Measurements from ENCODE around the gene GRIFIN.
"Not testable (repeated sequence)": the region's sequence is repeated elsewhere in the genome, so short reads cannot be mapped to it uniquely, and the experiment has no call there.

Gene GRIFIN

GRCh38 chr7:2477447-2478398 lies 1.5 kb upstream of the GRIFIN start:
- DNase-seq = peak; percentile 83

GRCh38 chr7:2476776-2477446 lies 713 bp upstream of the GRIFIN start:
- no peak for DNase-seq

DNA sequence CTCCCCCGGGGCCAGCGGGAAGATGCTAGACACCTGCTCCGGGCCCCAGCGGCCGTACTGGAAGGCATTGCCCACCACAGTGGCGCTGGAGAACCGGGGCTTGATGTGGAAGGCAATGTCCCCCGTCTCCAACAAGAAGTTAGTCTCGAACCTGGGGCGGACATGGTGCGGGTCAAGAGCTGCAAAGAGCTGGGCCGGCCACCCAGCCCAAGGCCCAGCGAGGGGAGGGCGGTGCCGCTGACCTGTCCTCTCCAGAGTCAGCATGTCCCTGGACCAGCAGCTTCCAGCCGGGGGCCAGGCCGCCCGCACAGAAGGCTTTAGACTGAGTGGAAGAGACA lies 551 bp downstream of the GRIFIN start:
- no peak for DNase-seq

DNA sequence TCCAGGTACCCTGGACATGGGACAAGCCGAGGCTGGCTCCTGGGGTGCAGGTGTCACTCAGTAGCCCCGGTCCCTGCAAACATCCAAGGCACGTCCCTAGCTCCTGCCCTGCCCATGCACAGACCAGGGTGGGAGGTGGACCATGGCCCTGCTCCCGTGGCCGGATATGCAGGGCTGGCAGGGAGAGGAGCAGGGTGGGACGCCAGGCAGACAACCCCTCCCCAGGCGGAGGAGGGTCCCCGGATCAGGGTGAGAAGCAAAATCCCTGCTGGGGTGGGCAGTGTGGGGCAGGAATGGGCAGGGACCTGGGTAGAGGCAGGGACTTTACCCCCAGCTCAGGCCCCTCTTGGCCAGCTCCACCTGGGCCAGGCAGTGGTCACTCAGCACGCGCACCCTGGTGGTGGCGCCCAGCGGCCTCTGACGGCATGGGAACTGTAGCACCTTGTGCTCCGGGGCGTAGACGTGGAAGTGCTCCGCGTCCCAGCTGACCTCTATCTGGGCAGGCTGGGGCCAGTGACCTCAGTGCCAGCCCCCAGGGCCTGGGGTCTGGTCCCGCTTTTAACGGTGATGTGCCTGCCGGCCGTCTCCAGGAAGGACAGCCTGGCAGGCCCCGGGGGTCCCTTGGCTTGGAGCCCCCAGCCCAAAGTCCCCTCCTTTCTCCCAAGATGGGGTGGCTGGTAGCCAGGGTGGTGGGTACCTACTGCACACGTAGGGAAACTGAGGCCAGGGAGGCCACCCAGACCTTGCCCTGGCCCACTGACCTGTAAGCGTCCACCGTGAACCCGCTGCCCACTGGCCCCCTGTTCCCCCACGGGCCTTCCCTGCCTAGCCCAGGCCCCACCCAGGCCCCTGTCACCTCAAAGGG lies 1.2 kb downstream of the GRIFIN start:
- DNase-seq = no peak

- DNase-seq = no peak
Measured at GRCh38 chr7:2474224-2474623, 2.0 kb downstream of the GRIFIN start.

- no peak for DNase-seq
Measured at GRCh38 chr7:2473496-2474180, 2.6 kb downstream of the GRIFIN start.

- no peak for DNase-seq
Measured at GRCh38 chr7:2472739-2473138, 3.5 kb downstream of the GRIFIN start.

- no peak for DNase-seq
Measured at GRCh38 chr7:2471396-2471795, 4.8 kb downstream of the GRIFIN start.

DNA sequence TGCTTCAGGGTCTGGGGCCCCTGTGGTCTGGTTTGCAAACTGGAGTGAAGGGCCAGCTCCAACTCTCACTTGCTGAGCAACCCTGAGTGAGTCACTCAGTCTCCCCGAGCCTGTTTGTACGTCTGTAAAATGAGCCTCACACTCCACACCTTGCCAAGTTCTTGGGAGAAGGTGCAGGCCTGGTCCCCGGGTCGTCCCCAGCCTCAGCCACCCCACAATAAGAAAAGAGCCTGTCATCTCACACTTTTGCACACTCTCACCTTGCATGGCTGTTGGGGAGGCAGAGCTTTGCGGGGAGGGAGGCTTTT lies 5.2 kb downstream of the GRIFIN start:
- DNase-seq = no peak

- DNase-seq = no peak
Measured at GRCh38 chr7:2470204-2471021, 5.8 kb downstream of the GRIFIN start.

GRCh38 chr7:2469460-2470203 lies 6.6 kb downstream of the GRIFIN start:
- not testable (repeated sequence) for DNase-seq

- DNase-seq = no peak
Measured at GRCh38 chr7:2468227-2468626, 8.0 kb downstream of the GRIFIN start.

DNA sequence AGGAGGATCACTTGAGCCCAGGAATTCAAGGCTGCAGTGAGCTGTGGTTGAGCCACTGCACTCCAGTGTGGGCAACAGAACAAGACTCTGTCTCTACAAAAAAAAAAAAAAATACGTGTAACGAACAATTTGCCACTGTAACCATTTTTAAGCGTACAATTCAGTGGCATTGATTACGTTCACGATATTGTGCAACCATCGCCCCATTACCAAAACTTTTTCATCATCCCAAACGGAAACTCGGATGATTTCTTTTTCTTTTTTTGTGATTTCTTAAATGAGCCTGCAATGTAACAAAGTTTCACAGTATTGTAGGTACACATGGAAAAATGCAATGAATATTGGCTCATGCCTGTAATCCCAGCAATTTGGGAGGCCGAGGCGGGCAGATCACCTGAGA lies 9.5 kb downstream of the GRIFIN start:
- no peak for DNase-seq

- DNase-seq = no peak
Measured at GRCh38 chr7:2465928-2466327, 10.3 kb downstream of the GRIFIN start.

DNA sequence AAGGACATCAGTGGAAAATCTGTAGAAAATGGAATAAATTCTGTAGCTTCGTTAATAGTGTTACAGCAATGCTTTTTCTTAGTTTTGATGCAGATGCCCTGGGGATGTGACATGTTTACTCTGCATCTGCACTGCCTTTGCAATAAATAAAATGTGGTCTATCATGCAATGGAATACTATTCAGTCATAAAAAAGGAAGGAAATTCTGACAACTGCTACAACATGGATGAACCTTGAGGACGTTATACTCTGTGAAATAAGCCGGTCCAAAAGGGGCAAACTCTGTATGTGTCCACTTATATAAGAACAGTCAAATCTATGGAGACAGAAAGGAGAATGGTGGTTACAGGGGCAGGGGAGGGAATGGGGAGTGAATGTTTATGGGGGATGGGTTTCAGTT lies 13.5 kb downstream of the GRIFIN start:
- DNase-seq = no peak

DNA sequence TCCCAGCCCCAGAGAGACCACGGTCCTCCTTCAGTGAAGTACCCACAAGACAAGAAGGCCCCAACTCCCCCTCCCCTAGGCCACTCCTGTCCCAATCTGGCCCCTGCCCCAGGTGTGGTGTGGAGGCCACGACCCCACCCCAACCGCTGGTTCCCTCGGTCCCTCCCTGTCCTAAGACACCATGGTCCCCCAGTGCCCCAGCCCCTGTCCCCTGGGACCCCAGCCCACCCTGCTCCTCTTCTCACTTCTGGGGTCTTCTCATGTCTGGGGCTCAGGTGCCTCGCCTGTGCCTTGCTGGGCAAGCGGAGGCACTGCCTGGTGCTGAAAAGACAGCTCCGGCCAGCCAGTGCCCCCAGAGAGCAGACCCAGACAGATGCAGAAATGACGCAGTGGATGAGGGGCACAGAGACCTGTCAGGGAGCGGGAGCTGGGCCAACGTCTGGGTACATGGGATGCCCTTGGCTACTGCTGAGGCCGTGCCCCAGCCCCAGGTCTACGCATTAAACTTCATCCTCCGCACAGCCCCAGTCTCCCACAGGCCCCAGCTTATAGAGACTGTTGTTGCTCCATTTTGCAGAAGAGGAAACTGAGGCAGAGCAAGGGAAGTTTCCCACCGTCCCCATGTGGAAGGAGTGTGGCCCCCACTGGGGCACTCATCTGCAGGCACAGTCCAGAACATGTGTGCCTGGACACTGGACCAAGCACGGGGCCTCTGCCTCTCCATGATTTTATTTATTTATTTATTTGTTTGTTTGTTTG lies 14.8 kb downstream of the GRIFIN start:
- DNase-seq = no peak

DNA sequence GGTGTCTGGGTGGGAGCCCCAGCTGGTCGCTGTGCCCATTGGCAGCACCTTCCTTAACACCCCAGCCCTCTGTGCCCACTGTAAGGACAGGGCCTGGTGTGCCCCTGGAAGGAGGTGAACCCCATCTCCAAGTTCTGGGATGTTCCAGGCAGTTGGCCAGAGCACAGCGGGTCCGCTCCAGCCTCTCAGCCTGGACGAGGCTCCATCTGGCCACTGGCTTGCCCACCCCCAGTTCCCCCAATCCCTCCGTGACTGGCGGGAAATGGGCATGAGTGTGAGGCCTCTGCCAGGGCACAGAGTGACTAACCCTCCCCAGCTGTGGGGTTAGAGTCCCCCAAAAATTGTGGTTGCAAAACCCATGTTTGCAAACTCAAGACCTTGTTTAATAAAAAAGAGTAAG lies 15.6 kb downstream of the GRIFIN start:
- DNase-seq = no peak

DNA sequence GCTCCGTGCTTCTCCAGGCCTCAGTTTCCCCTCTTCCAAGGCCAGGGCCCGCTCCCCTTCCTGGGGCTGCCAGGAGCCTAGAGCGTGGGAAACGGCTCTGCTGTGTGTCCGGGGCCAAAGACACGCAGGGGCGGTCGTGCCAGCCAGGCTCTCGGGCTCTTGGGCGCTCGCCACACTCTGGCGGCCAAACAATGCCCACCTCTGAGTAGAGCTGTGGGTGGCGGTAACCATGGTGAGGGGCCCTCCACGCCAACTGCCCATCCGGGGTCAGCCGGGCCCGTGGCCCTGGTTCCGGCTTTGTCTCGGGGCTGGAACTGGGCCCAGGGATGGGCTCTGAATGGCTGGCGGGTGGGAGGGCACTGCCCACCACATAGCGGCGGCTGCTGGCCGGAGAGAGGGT lies 16.0 kb downstream of the GRIFIN start:
- no peak for DNase-seq

- no peak for DNase-seq
Measured at GRCh38 chr7:2459674-2460073, 16.5 kb downstream of the GRIFIN start.

DNA sequence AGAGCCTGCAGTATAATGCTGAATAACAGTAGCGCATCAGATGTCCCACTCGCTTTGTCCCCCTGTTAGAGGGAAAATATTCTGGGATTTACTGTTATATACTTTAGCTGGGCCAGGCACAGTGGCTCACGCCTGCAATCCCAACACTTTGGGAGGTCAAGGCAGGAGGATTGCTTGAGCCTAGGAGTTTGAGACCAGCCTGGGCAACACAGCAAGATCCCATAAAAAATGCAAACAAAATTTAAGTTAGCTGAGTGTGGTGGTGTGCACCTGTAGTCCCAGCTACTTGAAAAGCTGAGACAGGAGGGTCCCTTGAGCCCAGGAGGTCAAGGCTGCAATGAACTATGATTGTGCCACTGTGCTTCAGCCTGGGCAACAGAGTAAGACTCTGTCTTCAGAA lies 22.3 kb downstream of the GRIFIN start:
- DNase-seq = not testable (repeated sequence)
